Measurements from ENCODE around the gene HM13. TPM values are rescaled to one million over a fixed set of nuclear protein-coding genes. Genes with fewer than 3 reads are reported as not detected.

HM13 gene
- total and polyA plus RNA-seq, 2 of the 13 experiments (the other 11 are each of a cell fraction or from before 2014, with no cell fraction given): 118 to 243 TPM

- TF ChIP-seq KLF11 (CRISPR knock-in tag; IDR thresholded peaks at IDR 0.05): peak; percentile 83; the same call in 1 of the 2 replicates
- TF ChIP-seq ZNF644 (CRISPR knock-in tag; IDR thresholded peaks at IDR 0.05; ENCODE audit: low read depth): peak; percentile 73
- TF ChIP-seq ZNF850 (CRISPR knock-in tag; conservative IDR thresholded peaks at IDR 0.05): no peak
- peak; percentile 59; the same call in 1 of the 2 replicates for TF ChIP-seq GMEB2 (CRISPR knock-in tag; IDR thresholded peaks at IDR 0.05; ENCODE audit: low read depth)
- peak; percentile 46 for TF ChIP-seq PRPF4 (IDR thresholded peaks at IDR 0.05; ENCODE audit: low read depth, low read length, poor library complexity, severe bottlenecking)
- TF ChIP-seq ZNF546 (CRISPR knock-in tag; conservative IDR thresholded peaks at IDR 0.05): no peak; the same call in 1 of the 2 replicates
- TF ChIP-seq ZNF75D (CRISPR knock-in tag; IDR thresholded peaks at IDR 0.05; ENCODE audit: borderline replicate concordance): 0 out of 2 replicates have a peak, but pooled peaks have one; percentile 51
- TF ChIP-seq NFATC3 (CRISPR knock-in tag; IDR thresholded peaks at IDR 0.05): peak; percentile 97
- TF ChIP-seq ZBTB44 (CRISPR knock-in tag; IDR thresholded peaks at IDR 0.05): peak; percentile 93
- TF ChIP-seq LRRFIP1 (CRISPR knock-in tag; conservative IDR thresholded peaks at IDR 0.05): no peak
- TF ChIP-seq HNRNPK (IDR thresholded peaks at IDR 0.05; ENCODE audit: low read depth, low read length, poor library complexity, severe bottlenecking): peak; percentile 91
- TF ChIP-seq ZGPAT (CRISPR knock-in tag; IDR thresholded peaks at IDR 0.05): peak; percentile 98
- TF ChIP-seq IKZF5 (CRISPR knock-in tag; IDR thresholded peaks at IDR 0.05): peak; percentile 99
- peak; percentile 100 for TF ChIP-seq FOSL1 (CRISPR knock-in tag; IDR thresholded peaks at IDR 0.05; ENCODE audit: borderline replicate concordance)
- peak; percentile 82; the same call in 1 of the 2 replicates for TF ChIP-seq TRIM24 (CRISPR knock-in tag; IDR thresholded peaks at IDR 0.05)
- TF ChIP-seq BRF2 (CRISPR knock-in tag; IDR thresholded peaks at IDR 0.05): peak; percentile 66
- TF ChIP-seq ZNF329 (CRISPR knock-in tag; IDR thresholded peaks at IDR 0.05; ENCODE audit: low read depth): 0 out of 2 replicates have a peak, but pooled peaks have one; percentile 3
- no peak; the same call in none of the 2 replicates for TF ChIP-seq BRCA1 (CRISPR knock-in tag; IDR thresholded peaks at IDR 0.05)
- peak; percentile 97 for TF ChIP-seq AKAP8 (CRISPR knock-in tag; IDR thresholded peaks at IDR 0.05)
Observed at GRCh38 chr20:31572701-31573554, 58.7 kb downstream of the HM13 start (continued).

Data from HepG2 (cell line).